Measurements from ENCODE around the gene MRPS12. TPM values are rescaled to one million over a fixed set of nuclear protein-coding genes. Genes with fewer than 3 reads are reported as not detected.

MRPS12 gene
- total RNA-seq, 1 experiment from 2014 or later: 81.3 TPM

DNA sequence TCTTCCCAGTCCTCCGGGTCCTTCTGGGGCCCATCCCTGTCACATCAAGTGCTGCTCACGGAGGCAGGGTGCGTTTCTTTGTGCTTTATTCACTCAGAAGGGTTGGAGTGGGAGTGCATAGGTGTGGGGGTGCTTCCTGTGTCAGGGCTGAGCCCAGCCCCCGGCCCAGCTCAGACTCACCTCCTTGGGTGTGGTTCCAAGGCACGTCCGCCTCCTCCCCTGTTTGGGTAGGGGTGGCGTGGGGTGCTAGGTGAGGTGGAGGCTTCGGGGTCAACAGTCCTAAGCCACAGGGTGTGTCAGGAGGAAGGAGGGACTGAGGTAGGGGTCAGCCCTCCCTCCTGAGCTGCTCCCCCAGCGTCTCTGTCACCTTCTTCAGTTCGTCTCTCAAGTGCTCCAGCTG, 21.8 kb upstream of the MRPS12 start:
- H3K56ac ChIP-seq (ENCODE audit: insufficient read length, low read depth, low read length): no peak overlapping the region
- no peaks in the 10 kb centered on the region for H3K79me2 ChIP-seq (ENCODE audit: insufficient read depth, low read length)
- no peak overlapping the region for H2BK120ac ChIP-seq (ENCODE audit: low read depth, low read length, poor library complexity, severe bottlenecking)
- H3K27me3 ChIP-seq (ENCODE audit: insufficient read depth, low read length): no peaks in the 10 kb centered on the region
- WGBS (ENCODE audit: extremely low coverage, insufficient read length, low lambda C conversion rate): no CpG with 5 or more reads among the region's 10 CpGs
- no peak overlapping the region for H3K4ac ChIP-seq (ENCODE audit: low read depth, low read length)
- Mint-ChIP-seq H3K27ac (peak overlapping the region in 2 of 3 experiments; percentile 28 to 78; a peak in 1 of 7 replicates), H3K4me1 (peaks cover 3 to 4% of the 10 kb centered on the region in 2 experiments; a peak in 3 of 4 replicates), H3K27me3 (ENCODE audit: low read depth) (no peaks in the 10 kb centered on the region; the same call in none of the 2 replicates), H3K36me3 (ENCODE audit: insufficient read depth in 1 of 3, low read depth in 3 of 3) (peaks cover 11 to 33% (median 28%) of the 10 kb centered on the region in 3 experiments; a peak in 6 of 7 replicates), H3K9me3 (no peaks in the 10 kb centered on the region), H3K4me3 (no peak overlapping the region)
- H3T11ph ChIP-seq (ENCODE audit: low read length): no peak overlapping the region
- H3K4me1 ChIP-seq (ENCODE audit: insufficient read depth, low read length): no peaks in the 10 kb centered on the region; the same call in 1 of the 2 replicates
- no peaks in the 10 kb centered on the region for H4K20me1 ChIP-seq (ENCODE audit: control insufficient read depth, insufficient read depth, insufficient read length)
- no peak overlapping the region for H3K23ac ChIP-seq (ENCODE audit: insufficient read length, low read depth, low read length)
- H3K9me3 ChIP-seq (ENCODE audit: control insufficient read depth, low read depth, low read length): no peaks in the 10 kb centered on the region
- no peak overlapping the region for H4K5ac ChIP-seq (ENCODE audit: insufficient read length, low read depth, low read length)
- DNase-seq: no peak
- no peak overlapping the region for H3K9ac ChIP-seq (ENCODE audit: extremely low read depth, insufficient read length, low read length)
- no peak overlapping the region for H3K27ac ChIP-seq (ENCODE audit: insufficient read length, low read depth, low read length)
- H4K91ac ChIP-seq (ENCODE audit: insufficient read length, low read depth, low read length): no peak overlapping the region
- H3K18ac ChIP-seq (ENCODE audit: insufficient read length, low read depth, low read length): no peak overlapping the region
- no peak overlapping the region for H3K14ac ChIP-seq (ENCODE audit: insufficient read depth, low read length)
- no peak overlapping the region for H2BK12ac ChIP-seq (ENCODE audit: insufficient read length, low read depth, low read length)
- TF ChIP-seq, protein P1, sequence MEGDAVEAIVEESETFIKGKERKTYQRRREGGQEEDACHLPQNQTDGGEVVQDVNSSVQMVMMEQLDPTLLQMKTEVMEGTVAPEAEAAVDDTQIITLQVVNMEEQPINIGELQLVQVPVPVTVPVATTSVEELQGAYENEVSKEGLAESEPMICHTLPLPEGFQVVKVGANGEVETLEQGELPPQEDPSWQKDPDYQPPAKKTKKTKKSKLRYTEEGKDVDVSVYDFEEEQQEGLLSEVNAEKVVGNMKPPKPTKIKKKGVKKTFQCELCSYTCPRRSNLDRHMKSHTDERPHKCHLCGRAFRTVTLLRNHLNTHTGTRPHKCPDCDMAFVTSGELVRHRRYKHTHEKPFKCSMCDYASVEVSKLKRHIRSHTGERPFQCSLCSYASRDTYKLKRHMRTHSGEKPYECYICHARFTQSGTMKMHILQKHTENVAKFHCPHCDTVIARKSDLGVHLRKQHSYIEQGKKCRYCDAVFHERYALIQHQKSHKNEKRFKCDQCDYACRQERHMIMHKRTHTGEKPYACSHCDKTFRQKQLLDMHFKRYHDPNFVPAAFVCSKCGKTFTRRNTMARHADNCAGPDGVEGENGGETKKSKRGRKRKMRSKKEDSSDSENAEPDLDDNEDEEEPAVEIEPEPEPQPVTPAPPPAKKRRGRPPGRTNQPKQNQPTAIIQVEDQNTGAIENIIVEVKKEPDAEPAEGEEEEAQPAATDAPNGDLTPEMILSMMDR (conservative IDR thresholded peaks at IDR 0.05): no peak
- H2AFZ ChIP-seq (ENCODE audit: low read length): no peak overlapping the region
- no peak overlapping the region for H2BK20ac ChIP-seq (ENCODE audit: low read depth, low read length, poor library complexity, severe bottlenecking)
- H3K4me2 ChIP-seq (ENCODE audit: insufficient read depth, insufficient read length, low read length): no peak overlapping the region
- no peak overlapping the region for H2BK15ac ChIP-seq (ENCODE audit: low read depth, low read length)
- no peak overlapping the region for H2AK5ac ChIP-seq (ENCODE audit: insufficient read length, low read length)
- H3K23me2 ChIP-seq (ENCODE audit: insufficient read length, low read depth, low read length, poor library complexity, severe bottlenecking): no peaks in the 10 kb centered on the region
- no peaks in the 10 kb centered on the region for H3K79me1 ChIP-seq (ENCODE audit: insufficient read depth, low read depth, low read length, poor library complexity, severe bottlenecking)
- no peak overlapping the region for H4K8ac ChIP-seq (replicated peaks; ENCODE audit: insufficient read length, low read depth, low read length)
- H2BK5ac ChIP-seq (ENCODE audit: insufficient read length, low read length): no peak overlapping the region

All from H9 (cell line).